GM11168 (cell line): ENCODE data around the gene VWA7.

Source experiments
- in situ Hi-C: fragments of 300-500 bp; cut with MboI; formaldehyde crosslinking; loops from one replicate; pipeline ENCODE4 v1.12.0; 2022; ENCODE audit warnings: low sequenced_read_pairs; ENCODE audit not compliant: unreplicated experiment

Gene VWA7

GRCh38 chr6:31734247-31734820 is 42.8 kb downstream of the VWA7 start:
- in situ Hi-C loops = loop anchor here (10.0 kb wide), 1 partner anchor 100 kb away; no protein-coding TSS in a partner anchor

GRCh38 chr6:31733734-31734133 is 43.4 kb downstream of the VWA7 start:
- in situ Hi-C loops = loop anchor here (10.0 kb wide), 1 partner anchor 101 kb away; no protein-coding TSS in a partner anchor

- in situ Hi-C loops = loop anchor here (10.0 kb wide), 1 partner anchor 103 kb away; no protein-coding TSS in a partner anchor
Measured at GRCh38 chr6:31732029-31732428, 45.1 kb downstream of the VWA7 start.

GRCh38 chr6:31730631-31731086 is 46.5 kb downstream of the VWA7 start:
- in situ Hi-C loops = loop anchor here (10.0 kb wide), 1 partner anchor 104 kb away; no protein-coding TSS in a partner anchor

- in situ Hi-C loops = loop anchor here (10.0 kb wide), 1 partner anchor 105 kb away; no protein-coding TSS in a partner anchor
Measured at GRCh38 chr6:31729979-31730630, 47.0 kb downstream of the VWA7 start.

- in situ Hi-C loops = no loop called here
Measured at GRCh38 chr6:31729515-31729978, 47.6 kb downstream of the VWA7 start.

- in situ Hi-C loops = no loop called here
Measured at GRCh38 chr6:31728767-31729514, 48.2 kb downstream of the VWA7 start, which contains the start of gene DDAH2. Gene DDAH2, minus strand, starts transcription at chr6:31729299. Its CDS starts 138 bp downstream, at chr6:31729161.

GRCh38 chr6:31727717-31728671 is 49.1 kb downstream of the VWA7 start:
- in situ Hi-C loops = no loop called here

- in situ Hi-C loops = no loop called here
Measured at GRCh38 chr6:31727034-31727716, 50.0 kb downstream of the VWA7 start.

GRCh38 chr6:31725502-31726350 is 51.4 kb downstream of the VWA7 start:
- in situ Hi-C loops = no loop called here

GRCh38 chr6:31723980-31724691 is 53.0 kb downstream of the VWA7 start:
- in situ Hi-C loops = no loop called here

GRCh38 chr6:31723245-31723979 is 53.7 kb downstream of the VWA7 start, which contains the start of gene MPIG6B:
Gene MPIG6B, plus strand, starts transcription at chr6:31723373. Its CDS starts 11 bp downstream, at chr6:31723384.
- in situ Hi-C loops = no loop called here

GRCh38 chr6:31722173-31722572 is 55.0 kb downstream of the VWA7 start:
- in situ Hi-C loops = no loop called here

GRCh38 chr6:31721351-31722020 is 55.6 kb downstream of the VWA7 start, which contains the start of gene LY6G6C:
Gene LY6G6C, minus strand, starts transcription at chr6:31721746. Its CDS starts 67 bp downstream, at chr6:31721679.
- in situ Hi-C loops = no loop called here

- in situ Hi-C loops = no loop called here
Measured at GRCh38 chr6:31720196-31720770, 56.8 kb downstream of the VWA7 start.

GRCh38 chr6:31719001-31719400 is 58.1 kb downstream of the VWA7 start:
- in situ Hi-C loops = no loop called here
